K562 (cell line): ENCODE measurements around the gene KIF21A. TPM values are rescaled to one million over a fixed set of nuclear protein-coding genes. Genes with fewer than 3 reads are reported as not detected.
A peak's percentile ranks its signal among the peaks of the same experiment; 100 is the strongest.

Source experiments
- ATAC-seq: fragments of 200-7000 bp; cut with Tn5 transposase; 3 replicates; pipeline ENCODE4 v1.9.1; 2020; ENCODE audit warnings: moderate library complexity
- Bru-seq: library from RNA; stranded (reverse); fragments of 400-500 nt; gene quantifications from one replicate; lab custom pipeline; 2021; lab: Mats Ljungman, UMichigan
- BruChase-seq, 2 experiments: library from RNA; stranded (reverse); fragments of 400-500 nt; gene quantifications; one replicate each; lab custom pipeline; 2021; lab: Mats Ljungman, UMichigan
- BruUV-seq: library from RNA; stranded (reverse); fragments of 400-500 nt; replicated peaks from 2 replicates; lab custom pipeline; 2021; lab: Mats Ljungman, UMichigan
- CTCF ChIA-PET: fragments of 300-600 bp; formaldehyde crosslinking; extraction: SDS; loops from one replicate; lab custom pipeline; 2021; ENCODE audit warnings: low intra/inter-chr PET ratio; lab: Yijun Ruan, JAX
- POLR2A ChIA-PET: fragments of 300-600, 350-650 bp; sonication (Branson Sonifier 250); formaldehyde crosslinking; extraction: SDS; loops from one replicate; lab custom pipeline; 2021; ENCODE audit warnings: antibody characterized with exemption, inconsistent platforms; lab: Yijun Ruan, JAX
- DNase-seq, 4 experiments: peaks; one replicate each; pipeline versions ENCODE4 v3.0.0 to v3.0.0-alpha.2; 2011 to 2018; ENCODE audit warnings: low spot score in 3 of 4, mixed read lengths in 3 of 4; ENCODE audit errors: extremely low read depth in 1 of 4
- FAIRE-seq: peaks from 2 replicates; lab custom pipeline; 2011; peaks lifted over from hg19 to GRCh38; lab: Jason Lieb, UNC
- H2AFZ ChIP-seq: 2 replicates; pipeline ENCODE4 v1.6.0; 2011; ENCODE audit warnings: low read depth, low read length, control low read depth, inconsistent platforms
- H3K27ac ChIP-seq: fragments of 200-600 bp; 3 replicates; pipeline ENCODE4 v1.8.0; 2011; ENCODE audit warnings: low read depth, mild to moderate bottlenecking, control low read depth, inconsistent platforms, low read length, moderate library complexity, mixed read lengths; ENCODE audit errors: extremely low read depth
- H3K27me3 ChIP-seq, 2 experiments: fragments of 300-600 bp in 1 of 2; 2 replicates in 1 of 2; 3 replicates in 1 of 2; pipeline versions ENCODE4 v1.6.0 to v1.8.0; 2011; ENCODE audit warnings: inconsistent platforms in 2 of 2, low read length in 2 of 2, mild to moderate bottlenecking in 1 of 2, mixed read lengths in 1 of 2, moderate library complexity in 1 of 2; ENCODE audit not compliant: control insufficient read depth in 2 of 2, insufficient read depth in 2 of 2
- H3K36me3 ChIP-seq: fragments of 300-600 bp; 3 replicates; pipeline ENCODE4 v1.8.0; 2011; ENCODE audit warnings: mild to moderate bottlenecking, low read length, inconsistent platforms; ENCODE audit not compliant: control insufficient read depth, insufficient read depth
- H3K4me1 ChIP-seq, 2 experiments: fragments of 200-600 bp in 1 of 2; replicated peaks in 1 of 2; 2 replicates in 1 of 2; 3 replicates in 1 of 2; pipeline versions ENCODE4 v1.5.1 to v1.8.0; 2011; ENCODE audit warnings: inconsistent platforms in 2 of 2, low read length in 2 of 2, mild to moderate bottlenecking in 1 of 2, mixed read lengths in 1 of 2, moderate library complexity in 1 of 2; ENCODE audit not compliant: control insufficient read depth in 2 of 2, insufficient read depth in 2 of 2
- H3K4me2 ChIP-seq: 2 replicates; pipeline ENCODE4 v1.6.1; 2011; ENCODE audit warnings: low read length, control low read depth, inconsistent platforms, mixed read lengths; ENCODE audit not compliant: insufficient read depth
- H3K4me3 ChIP-seq: fragments of 200-600 bp; sonication (generic), shearing (Covaris generic); 2 replicates; pipeline ENCODE4 v1.5.1; 2016; ENCODE audit warnings: control low read depth, inconsistent platforms
- H3K79me2 ChIP-seq: fragments of 200-600 bp; 3 replicates; pipeline ENCODE4 v1.8.0; 2011; ENCODE audit warnings: low read length, inconsistent platforms; ENCODE audit not compliant: control insufficient read depth, insufficient read depth
- H3K9ac ChIP-seq, 2 experiments: 2 replicates each; pipeline versions ENCODE4 v1.6.0 to v1.6.1; 2011; ENCODE audit warnings: low read depth in 2 of 2, low read length in 2 of 2, control low read depth in 1 of 2, inconsistent platforms in 1 of 2, mild to moderate bottlenecking in 1 of 2, mixed read lengths in 1 of 2; ENCODE audit not compliant: insufficient read depth in 1 of 2
- H3K9me1 ChIP-seq: one replicate; pipeline ENCODE4 v1.6.0; 2011; ENCODE audit warnings: inconsistent platforms, mild to moderate bottlenecking, low read length, moderate library complexity; ENCODE audit not compliant: control insufficient read depth, insufficient read depth
- H3K9me3 ChIP-seq: replicated peaks from 2 replicates; pipeline ENCODE4 v1.5.1; 2011; ENCODE audit warnings: low read depth, low read length, inconsistent platforms; ENCODE audit not compliant: control insufficient read depth, insufficient read depth
- H4K20me1 ChIP-seq: replicated peaks from 2 replicates; pipeline ENCODE4 v1.6.1; 2011; ENCODE audit warnings: low read length, inconsistent platforms, mixed read lengths; ENCODE audit not compliant: control insufficient read depth, insufficient read depth
- BRF1 ChIP-seq: IDR thresholded peaks from 3 replicates; pipeline ENCODE4 v1.6.1; 2011; ENCODE audit warnings: borderline replicate concordance, mild to moderate bottlenecking; ENCODE audit not compliant: insufficient read length; ENCODE audit errors: extremely low read depth
- HCFC1 ChIP-seq: IDR thresholded peaks from 2 replicates; pipeline ENCODE4 v1.6.1; 2012; ENCODE audit warnings: low read depth, low read length, improper control_type of control experiment
- NR2C1 ChIP-seq, 2 experiments: fragments of 450-650 bp; IDR thresholded peaks; 2 replicates each; pipeline ENCODE4 v1.6.1; 2017; ENCODE audit warnings: mild to moderate bottlenecking in 2 of 2, antibody characterized with exemption in 1 of 2, inconsistent platforms in 1 of 2, missing compliant biosample characterization in 1 of 2, missing genetic modification characterization in 1 of 2
- WGBS: fragments of 100-300 bp; shearing (Covaris generic); methylation state at CpG from one replicate; pipeline ENCODE4 v1.1.6; 2016; ENCODE audit warnings: low coverage, mixed read lengths; ENCODE audit not compliant: insufficient coverage; ENCODE audit errors: missing lambda C conversion rate; 5-methylcytosine and 5-hydroxymethylcytosine counted together
- in situ Hi-C: fragments of 300-500 bp; cut with MboI; formaldehyde crosslinking; loops from 4 replicates; pipeline ENCODE4 v1.15.0; 2018; ENCODE audit warnings: inconsistent platforms, mixed read lengths
- intact Hi-C: fragments of 100-400 bp; cut with micrococcal nuclease; formaldehyde crosslinking; loops from 2 replicates; pipeline ENCODE4 v1.14.2; 2022
- long read RNA-seq, 3 experiments: library from polyadenylated mRNA in 2 of 3; library from RNA in 1 of 3; unstranded in 2 of 3; stranded (forward) in 1 of 3; transcript quantifications; one replicate each; pipeline ENCODE4 v2.0.0, GENCODE V29; 2019 to 2022
- polyA minus RNA-seq, 3 experiments: library from RNA; depleted of rRNA, polyadenylated mRNA; stranded (reverse); fragments of >200 nt; gene quantifications; 2 replicates each; pipeline ENCODE4 v1.2.3, GENCODE V29; 2011
- polyA plus RNA-seq, 8 experiments: library from polyadenylated mRNA; depleted of rRNA in 4 of 8; stranded (reverse) in 5 of 8; unstranded in 3 of 8; fragments of >200 nt; fragmentation: Nextera tagmentation in 2 of 8; fragmentation: Illumina TruSeq in 1 of 8; extraction: Ambion mirVana in 2 of 8; extraction: Trizol in 1 of 8; gene quantifications; 2 replicates each; pipeline versions ENCODE4 v1.2.1 to v1.2.3, GENCODE V29; 2011 to 2014; ENCODE audit warnings: inconsistent platforms in 1 of 8, missing spikeins in 1 of 8
- total RNA-seq, 7 experiments: library from RNA; depleted of rRNA in 6 of 7; stranded (reverse); fragments of >200 nt in 6 of 7; fragmentation: Illumina TruSeq in 2 of 7; extraction: Trizol in 2 of 7; gene quantifications; 2 replicates each; pipeline versions ENCODE4 v1.2.1 to v1.2.3, GENCODE V29; 2011 to 2021; ENCODE audit warnings: low replicate concordance in 1 of 7
- TF ChIP-seq, protein P1 (sequence below): sonication (generic); formaldehyde crosslinking; IDR thresholded peaks from 2 replicates; pipeline ENCODE4 v1.8.1; 2023; ENCODE audit warnings: mild to moderate bottlenecking, missing genetic modification reagents, moderate library complexity
- TF ChIP-seq, protein P2 (sequence below), 2 experiments: fragments of 200-800 bp in 1 of 2; sonication (Bioruptor generic) in 1 of 2; sonication (generic) in 1 of 2; formaldehyde crosslinking in 1 of 2; IDR thresholded peaks in 1 of 2; conservative IDR thresholded peaks in 1 of 2; 2 replicates each; pipeline versions ENCODE4 v1.5.0 to v1.6.1; 2016 to 2020; ENCODE audit warnings: missing compliant biosample characterization in 1 of 2, missing genetic modification characterization in 1 of 2, missing genetic modification reagents in 1 of 2

The KIF21A gene, protein sequence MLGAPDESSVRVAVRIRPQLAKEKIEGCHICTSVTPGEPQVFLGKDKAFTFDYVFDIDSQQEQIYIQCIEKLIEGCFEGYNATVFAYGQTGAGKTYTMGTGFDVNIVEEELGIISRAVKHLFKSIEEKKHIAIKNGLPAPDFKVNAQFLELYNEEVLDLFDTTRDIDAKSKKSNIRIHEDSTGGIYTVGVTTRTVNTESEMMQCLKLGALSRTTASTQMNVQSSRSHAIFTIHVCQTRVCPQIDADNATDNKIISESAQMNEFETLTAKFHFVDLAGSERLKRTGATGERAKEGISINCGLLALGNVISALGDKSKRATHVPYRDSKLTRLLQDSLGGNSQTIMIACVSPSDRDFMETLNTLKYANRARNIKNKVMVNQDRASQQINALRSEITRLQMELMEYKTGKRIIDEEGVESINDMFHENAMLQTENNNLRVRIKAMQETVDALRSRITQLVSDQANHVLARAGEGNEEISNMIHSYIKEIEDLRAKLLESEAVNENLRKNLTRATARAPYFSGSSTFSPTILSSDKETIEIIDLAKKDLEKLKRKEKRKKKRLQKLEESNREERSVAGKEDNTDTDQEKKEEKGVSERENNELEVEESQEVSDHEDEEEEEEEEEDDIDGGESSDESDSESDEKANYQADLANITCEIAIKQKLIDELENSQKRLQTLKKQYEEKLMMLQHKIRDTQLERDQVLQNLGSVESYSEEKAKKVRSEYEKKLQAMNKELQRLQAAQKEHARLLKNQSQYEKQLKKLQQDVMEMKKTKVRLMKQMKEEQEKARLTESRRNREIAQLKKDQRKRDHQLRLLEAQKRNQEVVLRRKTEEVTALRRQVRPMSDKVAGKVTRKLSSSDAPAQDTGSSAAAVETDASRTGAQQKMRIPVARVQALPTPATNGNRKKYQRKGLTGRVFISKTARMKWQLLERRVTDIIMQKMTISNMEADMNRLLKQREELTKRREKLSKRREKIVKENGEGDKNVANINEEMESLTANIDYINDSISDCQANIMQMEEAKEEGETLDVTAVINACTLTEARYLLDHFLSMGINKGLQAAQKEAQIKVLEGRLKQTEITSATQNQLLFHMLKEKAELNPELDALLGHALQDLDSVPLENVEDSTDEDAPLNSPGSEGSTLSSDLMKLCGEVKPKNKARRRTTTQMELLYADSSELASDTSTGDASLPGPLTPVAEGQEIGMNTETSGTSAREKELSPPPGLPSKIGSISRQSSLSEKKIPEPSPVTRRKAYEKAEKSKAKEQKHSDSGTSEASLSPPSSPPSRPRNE (N-terminal part only)
- total RNA-seq (2011; cell fraction: chromatin; rRNA removed; ENCODE audit: low replicate concordance) = 18.6 and 112 TPM in 2 replicates
- 10.0 and 16.8 TPM in 2 replicates for total RNA-seq (2011; cell fraction: nucleolus; rRNA removed)
- 38.6 and 55.0 TPM in 2 replicates for total RNA-seq (2011; cell fraction: nucleoplasm; rRNA removed)
- total RNA-seq (2014; rRNA removed) = 27.2 and 30.3 TPM in 2 replicates
- 45.0 and 53.9 TPM in 2 replicates for total RNA-seq (2014; rRNA removed; fragmentation: Illumina TruSeq; extraction: Trizol)
- 40.9 and 41.1 TPM in 2 replicates for total RNA-seq (2015; rRNA removed; fragmentation: Illumina TruSeq; extraction: Trizol)
- 27.7 and 30.4 TPM in 2 replicates for total RNA-seq (2021)
- 16.2 and 30.1 TPM in 2 replicates for polyA plus RNA-seq (2011; rRNA removed)
- 4.8 and 6.8 TPM in 2 replicates for polyA plus RNA-seq (2011; cell fraction: cytosol; rRNA removed)
- 11.8 and 13.0 TPM in 2 replicates for polyA plus RNA-seq (2011; cell fraction: nucleus; rRNA removed)
- 15.4 and 20.4 TPM in 2 replicates for polyA plus RNA-seq (2012)
- 27.1 and 34.8 TPM in 2 replicates for polyA plus RNA-seq (2014; fragmentation: Illumina TruSeq; extraction: Trizol)
- 10 to 100 TPM; 17.7 to 18.8 TPM for polyA plus RNA-seq (2014; fragmentation: Nextera tagmentation; extraction: Ambion mirVana)
- 18.3 and 19.3 TPM in 2 replicates for polyA plus RNA-seq (2014; rRNA removed)
- polyA minus RNA-seq (2011; rRNA and poly(A)+ RNA removed) = 71.3 and 107 TPM in 2 replicates
- 13.3 and 26.8 TPM in 2 replicates for polyA minus RNA-seq (2011; cell fraction: cytosol; rRNA and poly(A)+ RNA removed)
- polyA minus RNA-seq (2011; cell fraction: nucleus; rRNA and poly(A)+ RNA removed) = 53.9 and 58.5 TPM in 2 replicates
- percentile 78 among the genes with signal in this experiment for Bru-seq, nascent RNA
- BruChase-seq, experiment 1, labeled RNA remaining after a 2-hour chase = percentile 79 among the genes with signal in this experiment
- BruChase-seq, experiment 2, labeled RNA remaining after a 6-hour chase = percentile 78 among the genes with signal in this experiment
- long read RNA-seq, experiment 1, full-length matches to known transcripts = 2 of 48 reads
- long read RNA-seq, experiment 1, partial matches to known transcripts = 36 of 48 reads
- long read RNA-seq, experiment 1, other reads (novel, unspliced or antisense) = 10 of 48 reads
- long read RNA-seq, experiment 2, partial matches to known transcripts = 2 of 7 reads
- long read RNA-seq, experiment 2, other reads (novel, unspliced or antisense) = 5 of 7 reads
- long read RNA-seq, experiment 3, partial matches to known transcripts = 14 of 18 reads
- long read RNA-seq, experiment 3, other reads (novel, unspliced or antisense) = 3 of 18 reads

DNA sequence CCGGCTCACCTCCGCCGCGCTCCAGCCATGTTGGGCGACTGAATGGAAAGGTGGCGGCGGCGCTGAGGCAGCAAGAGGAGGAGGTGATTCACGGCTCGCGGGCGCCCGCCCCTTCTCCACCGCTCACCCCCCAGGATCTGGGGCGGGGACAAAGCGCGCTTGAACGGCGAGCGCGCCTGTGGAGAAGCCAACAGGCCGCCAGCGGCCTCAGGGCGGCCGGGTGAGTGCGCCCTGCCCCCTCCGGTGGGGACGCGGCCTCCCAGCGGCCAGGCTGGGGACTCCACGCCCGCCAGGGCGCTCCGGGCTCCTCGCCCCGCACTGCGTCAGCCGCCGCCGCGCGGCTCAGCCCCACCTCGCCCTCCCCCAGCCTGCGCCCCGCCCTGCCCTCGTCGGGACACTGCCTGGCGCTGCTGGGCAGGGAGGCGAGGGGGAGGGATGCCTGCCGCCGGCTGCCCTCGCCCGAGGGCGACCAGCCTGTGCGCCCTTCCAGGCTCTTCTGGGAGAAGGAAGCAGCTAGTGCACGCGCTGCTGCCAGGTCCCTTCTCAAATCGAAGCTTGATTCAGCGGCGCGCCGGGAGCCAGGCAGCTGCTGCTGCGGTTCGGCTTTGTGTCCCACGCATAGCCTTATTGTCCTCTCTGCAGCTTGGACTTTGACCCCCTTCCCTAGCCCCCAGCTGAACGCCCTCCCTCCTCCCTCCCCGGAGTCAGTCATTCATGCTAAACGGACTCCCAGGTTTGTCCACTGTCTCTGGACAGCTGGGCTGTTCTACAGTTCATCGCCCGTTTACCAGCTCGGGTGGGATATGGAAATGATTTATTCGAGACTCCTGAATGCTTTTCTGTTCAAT, at the start of gene KIF21A:
TSS of gene KIF21A (minus strand) at position 40 of the 848 bp plus-strand sequence. CDS start 150 bp downstream, outside the sequence.
- H3K4me1 ChIP-seq = peaks cover 21 to 24% of the 10 kb centered on the region in 2 experiments; a peak in 4 of 5 replicates
- peak; percentile 83 for FAIRE-seq
- no peaks in the 10 kb centered on the region for H3K27me3 ChIP-seq
- BruUV-seq = no TSS peak
- peak within 1 kb of the TSS; percentile 98 for H2AFZ ChIP-seq
- peak within 1 kb of the TSS; percentile 86 for H3K4me3 ChIP-seq
- H3K27ac ChIP-seq = peak within 1 kb of the TSS; percentile 90
- H3K9ac ChIP-seq = peak within 1 kb of the TSS; percentile 78 to 97
- in situ Hi-C loops = no loop called here
- peaks cover 43% of the 10 kb centered on the region for H3K79me2 ChIP-seq
- H3K9me1 ChIP-seq = no peaks in the 10 kb centered on the region
- H3K36me3 ChIP-seq = no peaks in the 10 kb centered on the region
- intact Hi-C loops = loop anchor here (5.0 kb wide), 2 partner anchors 66 to 121 kb away; no protein-coding TSS in a partner anchor
- DNase-seq = peak; percentile 87 to 95 (median 88)
- WGBS = 2% methylated on average over 41 of the region's 72 CpGs
- ChIA-PET POLR2A (interaction anchor here (0.6 to 2.8 kb wide), 11 partner anchors 9 to 768 kb away, joined by 3 to 13 read pairs (median 3); no protein-coding TSS in a partner anchor), CTCF (no interaction called here)
- peak; percentile 96 for ATAC-seq
- no peaks in the 10 kb centered on the region for H3K9me3 ChIP-seq
- H3K4me2 ChIP-seq = peak within 1 kb of the TSS; percentile 94
- no peaks in the 10 kb centered on the region for H4K20me1 ChIP-seq
- TF ChIP-seq NR2C1 (IDR thresholded peaks at IDR 0.05) (no peak), NR2C1 (tag; IDR thresholded peaks at IDR 0.05) (no peak), HCFC1 (peak; percentile 51), BRF1 (no peak)
- TF ChIP-seq, protein P1, sequence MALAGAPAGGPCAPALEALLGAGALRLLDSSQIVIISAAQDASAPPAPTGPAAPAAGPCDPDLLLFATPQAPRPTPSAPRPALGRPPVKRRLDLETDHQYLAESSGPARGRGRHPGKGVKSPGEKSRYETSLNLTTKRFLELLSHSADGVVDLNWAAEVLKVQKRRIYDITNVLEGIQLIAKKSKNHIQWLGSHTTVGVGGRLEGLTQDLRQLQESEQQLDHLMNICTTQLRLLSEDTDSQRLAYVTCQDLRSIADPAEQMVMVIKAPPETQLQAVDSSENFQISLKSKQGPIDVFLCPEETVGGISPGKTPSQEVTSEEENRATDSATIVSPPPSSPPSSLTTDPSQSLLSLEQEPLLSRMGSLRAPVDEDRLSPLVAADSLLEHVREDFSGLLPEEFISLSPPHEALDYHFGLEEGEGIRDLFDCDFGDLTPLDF (CRISPR knock-in tag) = no peak; the same call in 1 of the 2 replicates
- TF ChIP-seq, protein P2, sequence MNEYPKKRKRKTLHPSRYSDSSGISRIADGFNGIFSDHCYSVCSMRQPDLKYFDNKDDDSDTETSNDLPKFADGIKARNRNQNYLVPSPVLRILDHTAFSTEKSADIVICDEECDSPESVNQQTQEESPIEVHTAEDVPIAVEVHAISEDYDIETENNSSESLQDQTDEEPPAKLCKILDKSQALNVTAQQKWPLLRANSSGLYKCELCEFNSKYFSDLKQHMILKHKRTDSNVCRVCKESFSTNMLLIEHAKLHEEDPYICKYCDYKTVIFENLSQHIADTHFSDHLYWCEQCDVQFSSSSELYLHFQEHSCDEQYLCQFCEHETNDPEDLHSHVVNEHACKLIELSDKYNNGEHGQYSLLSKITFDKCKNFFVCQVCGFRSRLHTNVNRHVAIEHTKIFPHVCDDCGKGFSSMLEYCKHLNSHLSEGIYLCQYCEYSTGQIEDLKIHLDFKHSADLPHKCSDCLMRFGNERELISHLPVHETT (CRISPR knock-in tag; conservative IDR thresholded peaks at IDR 0.05 in 1 of 2, IDR thresholded peaks at IDR 0.05 in 1 of 2) = peak in 1 of 2 experiments; percentile 16; a peak in 1 of 4 replicates
